Measurements from ENCODE around the gene AVPI1.
"Not testable (repeated sequence)": the region's sequence is repeated elsewhere in the genome, so short reads cannot be mapped to it uniquely, and the experiment has no call there.

Gene AVPI1

GRCh38 chr10:97679594-97679993 lies 7.4 kb downstream of the AVPI1 start:
- DNase-seq, result no peak

- DNase-seq, result peak; percentile 37
Observed at GRCh38 chr10:97676770-97677581, 10.1 kb downstream of the AVPI1 start.

DNA sequence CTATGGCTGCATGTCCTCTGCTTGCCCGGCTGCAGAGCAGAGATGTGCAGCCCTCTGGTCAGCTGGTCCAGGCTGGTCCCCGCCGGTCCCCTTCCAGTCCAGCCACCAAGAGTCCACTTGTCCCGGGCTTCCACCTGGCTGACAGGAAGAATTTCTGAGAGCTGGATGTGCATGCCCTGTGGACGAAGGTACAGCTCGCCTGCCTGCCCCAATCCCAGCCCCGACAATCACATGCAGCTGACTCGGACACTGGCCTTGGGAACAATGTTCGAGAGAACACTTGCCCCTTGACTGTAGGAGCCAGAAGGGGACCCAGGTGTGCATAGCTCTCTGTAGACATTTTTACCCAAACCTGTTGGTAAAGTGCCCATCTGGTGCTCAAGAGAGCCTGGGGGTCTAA lies 11.8 kb downstream of the AVPI1 start:
- no peak for DNase-seq

GRCh38 chr10:97673736-97674525 lies 13.1 kb downstream of the AVPI1 start:
- DNase-seq, result no peak

GRCh38 chr10:97669571-97669970 lies 17.5 kb downstream of the AVPI1 start:
- DNase-seq, result no peak

DNA sequence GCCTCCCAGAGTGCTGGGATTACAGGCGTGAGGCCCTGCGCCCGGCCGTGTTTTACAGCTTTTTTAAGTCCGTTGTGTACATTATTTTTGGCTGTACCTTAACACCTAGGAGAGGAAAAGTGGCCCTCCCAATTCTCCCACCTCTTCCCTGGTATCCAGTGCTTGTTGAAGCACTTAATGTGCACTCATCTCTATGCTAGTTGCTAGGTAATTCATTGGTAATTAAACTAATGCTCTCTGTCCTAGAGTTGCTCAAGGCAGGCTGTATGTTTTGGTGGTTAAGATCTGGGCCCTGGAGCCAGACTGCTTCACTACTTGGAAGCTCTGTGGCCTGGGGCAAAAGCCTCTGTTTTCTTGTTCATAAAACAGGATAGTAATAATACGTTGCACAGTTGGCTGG lies 19.6 kb downstream of the AVPI1 start:
- no peak for DNase-seq

DNA sequence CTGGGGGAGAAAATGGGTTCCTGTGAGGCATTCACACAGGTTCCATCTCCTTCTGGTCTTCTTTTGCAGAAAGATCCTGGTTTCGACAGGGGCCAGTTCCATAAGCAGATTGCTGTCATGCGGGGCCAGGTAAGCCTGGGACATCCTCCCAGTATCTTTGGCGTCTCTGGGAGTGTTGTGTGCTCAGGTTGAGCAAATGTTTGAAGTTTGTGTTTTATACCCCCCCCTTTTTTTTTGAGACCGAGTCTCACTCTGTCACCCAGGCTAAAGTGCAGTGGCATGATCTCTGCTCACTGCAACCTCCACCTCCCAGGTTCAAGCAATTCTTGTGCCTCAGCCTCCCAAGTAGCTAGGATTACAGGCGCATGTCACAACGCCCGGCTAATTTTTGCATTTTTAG lies 20.0 kb downstream of the AVPI1 start:
- DNase-seq, result no peak

GRCh38 chr10:97664282-97664850 lies 22.7 kb downstream of the AVPI1 start:
- no peak for DNase-seq

DNA sequence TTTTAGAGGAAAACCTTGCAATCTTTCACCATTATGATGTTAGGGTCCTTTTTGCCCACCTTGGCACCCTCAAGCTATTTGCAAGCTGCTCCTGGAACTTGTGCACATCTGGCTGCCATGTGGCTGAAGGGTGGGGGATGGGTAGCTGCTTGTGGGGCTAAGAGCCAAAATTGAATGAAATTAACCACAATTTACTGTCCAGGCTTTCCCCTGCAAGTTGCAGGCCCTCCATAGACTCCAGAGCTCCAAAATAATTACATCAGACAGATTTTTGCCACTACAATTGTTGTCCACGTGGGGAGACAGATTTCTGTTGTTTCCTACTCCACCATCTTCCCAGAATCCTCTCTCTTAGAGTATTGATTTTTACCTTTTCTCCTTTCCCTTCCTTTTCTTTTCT lies 27.5 kb downstream of the AVPI1 start:
- DNase-seq, result no peak

DNA sequence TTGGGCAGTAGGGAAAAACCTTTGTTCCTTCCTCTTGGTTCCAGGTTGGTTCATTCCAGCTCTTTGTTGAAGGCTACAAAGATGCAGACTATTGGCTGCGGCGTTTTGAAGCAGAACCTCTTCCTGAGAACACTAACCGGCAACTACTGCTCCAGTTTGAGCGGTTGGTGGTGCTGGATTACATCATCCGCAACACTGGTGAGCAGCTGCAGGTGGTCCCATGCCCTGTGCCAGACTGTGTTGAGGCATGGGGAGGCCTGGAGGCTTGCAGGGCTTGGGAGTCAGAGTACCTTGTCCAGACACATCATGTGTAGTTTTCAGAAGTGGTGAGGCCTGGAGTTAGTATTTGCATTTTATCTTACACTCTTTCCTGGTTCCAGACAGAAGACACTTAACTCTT lies 30.3 kb downstream of the AVPI1 start:
- DNase-seq, result no peak

- DNase-seq, result no peak
Observed at GRCh38 chr10:97651773-97652172, 35.3 kb downstream of the AVPI1 start.

DNA sequence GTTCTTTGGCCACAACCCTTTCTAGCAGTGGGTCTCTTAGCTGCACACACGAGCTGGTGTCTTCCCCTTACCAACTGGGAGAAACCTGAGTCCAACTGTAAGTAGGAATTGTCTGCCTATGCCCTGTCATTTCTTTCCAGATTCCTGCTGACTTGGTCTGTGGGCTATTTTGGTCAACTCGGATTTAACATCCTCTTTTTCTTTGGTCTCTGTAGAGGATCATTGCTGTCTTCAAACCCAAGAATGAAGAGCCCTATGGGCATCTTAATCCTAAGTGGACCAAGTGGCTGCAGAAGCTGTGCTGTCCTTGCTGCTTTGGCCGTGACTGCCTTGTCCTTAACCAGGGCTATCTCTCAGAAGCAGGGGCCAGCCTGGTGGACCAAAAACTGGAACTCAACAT lies 36.3 kb downstream of the AVPI1 start:
- no peak for DNase-seq

- not testable (repeated sequence) for DNase-seq
Observed at GRCh38 chr10:97649405-97649750, 37.7 kb downstream of the AVPI1 start.

GRCh38 chr10:97648562-97649404 lies 38.3 kb downstream of the AVPI1 start:
- no peak for DNase-seq

- no peak for DNase-seq
Observed at GRCh38 chr10:97647556-97647955, 39.5 kb downstream of the AVPI1 start.

DNA sequence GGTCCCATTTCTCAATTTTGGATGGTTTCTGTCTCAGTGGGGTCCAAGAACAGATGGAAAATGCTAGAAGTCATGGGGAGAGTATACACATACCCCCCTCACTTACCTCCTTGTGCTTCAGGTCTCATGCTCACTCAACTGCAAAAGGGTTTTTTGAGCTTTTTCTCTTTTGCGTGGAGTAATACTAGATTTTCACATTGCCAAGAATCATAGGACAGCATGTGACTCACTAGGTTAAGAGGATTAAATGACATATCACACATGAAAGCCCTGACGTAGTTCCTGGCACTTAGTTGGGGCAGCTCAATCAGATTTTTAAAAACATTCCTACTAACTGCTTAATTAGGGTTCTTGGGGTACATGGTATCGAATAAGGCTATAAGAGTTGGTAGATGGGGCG lies 42.1 kb downstream of the AVPI1 start:
- no peak for DNase-seq

GRCh38 chr10:97643441-97643985 lies 43.5 kb downstream of the AVPI1 start:
- no peak for DNase-seq

DNA sequence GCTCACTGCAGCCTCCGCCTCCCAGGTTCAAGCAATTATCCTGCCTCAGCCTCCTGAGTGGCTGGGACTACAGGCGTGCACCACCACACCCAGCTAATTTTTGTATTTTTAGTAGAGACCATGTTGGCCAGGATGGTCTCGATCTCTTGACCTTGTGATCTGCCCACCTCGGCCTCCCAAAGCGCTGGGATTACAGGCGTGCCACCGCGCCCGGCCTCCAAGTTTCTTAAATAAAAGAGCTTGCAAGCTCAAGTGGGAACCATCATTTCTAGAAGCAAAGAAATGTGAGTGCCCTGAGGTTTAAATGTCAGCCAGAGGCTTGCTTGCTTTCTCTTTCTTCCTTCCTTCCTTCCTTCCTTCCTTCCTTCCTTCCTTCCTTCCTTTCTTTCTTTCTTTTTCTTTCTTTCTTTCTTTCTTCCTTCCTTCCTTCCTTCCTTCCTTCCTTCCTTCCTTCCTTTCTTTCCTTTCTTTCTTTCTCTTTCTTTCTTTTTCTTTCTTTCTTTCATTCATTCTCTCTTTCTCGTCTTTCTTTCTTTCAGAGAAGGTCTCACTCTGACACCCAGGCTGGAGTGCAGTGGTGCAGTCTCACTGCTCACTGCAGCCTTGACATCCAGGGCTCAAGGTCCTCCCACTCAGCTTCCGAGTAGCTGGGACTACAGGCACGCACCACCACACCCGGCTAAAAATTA lies 44.4 kb downstream of the AVPI1 start:
- DNase-seq, result not testable (repeated sequence)

GRCh38 chr10:97640868-97641811 lies 45.9 kb downstream of the AVPI1 start:
- DNase-seq, result no peak

GRCh38 chr10:97640174-97640867 lies 46.7 kb downstream of the AVPI1 start, which contains the start of gene PI4K2A:
PI4K2A (plus strand) TSS chr10:97640671; CDS start chr10:97640743, 72 bp downstream.
- peak; percentile 98 for DNase-seq

All from NCI-H345 (cell line).